GM18519 (cell line): ENCODE measurements around the gene RARS1.

Experiments
- ATAC-seq: cut with Tn5 transposase; IDR thresholded peaks from one replicate; pipeline ENCODE4 v1.9.1; 2021; ENCODE audit warnings: mild to moderate bottlenecking, moderate library complexity; ENCODE audit not compliant: unreplicated experiment, low FRiP score

RARS1 gene

DNA sequence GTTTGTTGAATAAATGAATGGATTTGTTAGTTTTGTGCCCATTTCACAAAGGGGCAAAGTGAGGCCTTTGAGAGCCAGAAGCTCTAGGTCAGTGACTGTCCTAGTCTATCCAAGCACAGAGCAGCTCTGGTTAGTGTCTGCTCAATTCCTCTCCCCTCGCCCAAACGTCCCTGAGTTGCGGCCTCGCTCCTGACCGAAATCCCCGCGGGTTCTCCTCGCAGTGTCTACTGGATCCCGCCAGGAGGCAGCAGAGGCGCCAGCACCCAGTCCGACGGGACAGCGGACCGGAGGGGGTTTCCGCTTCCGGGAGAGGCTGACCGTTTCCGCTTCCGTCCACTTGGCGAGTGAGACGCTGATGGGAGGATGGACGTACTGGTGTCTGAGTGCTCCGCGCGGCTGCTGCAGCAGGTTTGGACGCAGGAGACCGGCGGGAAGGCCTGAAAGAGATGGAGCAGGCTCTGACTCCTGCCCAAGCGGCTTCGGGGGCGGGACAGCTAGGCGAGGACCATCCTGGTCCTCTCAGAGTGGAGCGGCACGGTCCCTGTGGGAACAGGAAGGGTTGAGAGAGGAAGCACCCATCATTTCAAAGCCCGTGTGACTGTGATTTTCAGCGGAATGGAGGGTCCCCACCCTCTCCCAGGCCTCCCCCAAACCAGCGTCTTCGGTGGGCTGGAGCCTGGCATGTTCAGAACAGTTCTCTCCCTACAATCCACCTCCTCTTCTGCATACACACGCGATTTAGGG, at the start of gene RARS1:
TSS of gene RARS1 (plus strand) at position 336 of the 744 bp plus-strand sequence. CDS start at position 364, 28 bp downstream.
- ATAC-seq, result peak; percentile 71

- no peak for ATAC-seq
Observed at GRCh38 chr5:168438349-168438748, 47.9 kb upstream of the RARS1 start.

GRCh38 chr5:168443533-168443932, 42.7 kb upstream of the RARS1 start:
- ATAC-seq, result no peak

- ATAC-seq, result no peak
Observed at GRCh38 chr5:168443950-168444700, 42.1 kb upstream of the RARS1 start.

GRCh38 chr5:168446983-168447619, 39.2 kb upstream of the RARS1 start:
- ATAC-seq, result no peak

GRCh38 chr5:168447808-168448207, 38.5 kb upstream of the RARS1 start:
- no peak for ATAC-seq

- no peak for ATAC-seq
Observed at GRCh38 chr5:168449166-168449565, 37.1 kb upstream of the RARS1 start.

GRCh38 chr5:168451565-168451964, 34.7 kb upstream of the RARS1 start:
- ATAC-seq, result no peak

GRCh38 chr5:168455201-168455600, 31.1 kb upstream of the RARS1 start:
- ATAC-seq, result no peak

DNA sequence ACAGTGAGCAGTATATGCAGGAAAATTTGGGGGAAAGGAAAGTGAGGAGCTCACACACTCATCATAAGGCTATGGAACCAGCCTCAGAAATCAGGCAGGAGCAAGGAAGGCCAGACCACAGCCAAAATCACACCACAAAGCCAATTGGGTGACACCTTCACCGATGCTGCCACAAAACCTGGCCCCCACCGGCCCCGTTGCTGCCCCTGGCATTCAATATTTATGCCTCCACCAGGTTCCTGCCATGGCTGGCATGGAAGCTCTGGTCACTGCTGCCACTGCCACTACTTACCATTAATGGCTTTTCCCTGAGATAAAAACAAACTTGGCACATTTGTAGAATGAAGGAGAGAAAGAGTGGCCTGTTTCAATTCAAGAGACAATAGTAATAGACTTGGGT, 28.7 kb upstream of the RARS1 start:
- no peak for ATAC-seq

GRCh38 chr5:168460606-168461005, 25.7 kb upstream of the RARS1 start:
- no peak for ATAC-seq

- no peak for ATAC-seq
Observed at GRCh38 chr5:168463081-168463480, 23.2 kb upstream of the RARS1 start.

DNA sequence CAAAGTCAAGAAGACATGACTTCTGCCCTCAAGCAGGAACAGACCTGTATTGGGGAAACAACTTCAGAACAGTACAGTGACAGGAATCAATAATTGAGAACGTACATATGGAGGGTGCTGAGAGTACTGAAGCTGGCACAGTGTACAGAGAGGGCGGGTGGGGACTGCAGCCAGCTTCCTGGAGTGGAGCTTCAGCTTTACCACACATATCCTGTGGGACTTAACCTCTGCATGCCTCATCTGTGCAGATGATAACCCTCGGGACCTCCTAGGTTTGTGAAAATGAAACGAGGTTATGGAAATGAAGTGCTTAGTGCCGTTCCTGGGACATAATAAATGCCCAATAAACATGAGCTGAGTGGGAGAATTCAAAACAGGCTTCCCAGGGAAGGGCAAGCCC, 22.1 kb upstream of the RARS1 start:
- no peak for ATAC-seq

- no peak for ATAC-seq
Observed at GRCh38 chr5:168464641-168465040, 21.6 kb upstream of the RARS1 start.

- ATAC-seq, result no peak
Observed at GRCh38 chr5:168467755-168468330, 18.4 kb upstream of the RARS1 start.

- ATAC-seq, result no peak
Observed at GRCh38 chr5:168468836-168469235, 17.4 kb upstream of the RARS1 start.

DNA sequence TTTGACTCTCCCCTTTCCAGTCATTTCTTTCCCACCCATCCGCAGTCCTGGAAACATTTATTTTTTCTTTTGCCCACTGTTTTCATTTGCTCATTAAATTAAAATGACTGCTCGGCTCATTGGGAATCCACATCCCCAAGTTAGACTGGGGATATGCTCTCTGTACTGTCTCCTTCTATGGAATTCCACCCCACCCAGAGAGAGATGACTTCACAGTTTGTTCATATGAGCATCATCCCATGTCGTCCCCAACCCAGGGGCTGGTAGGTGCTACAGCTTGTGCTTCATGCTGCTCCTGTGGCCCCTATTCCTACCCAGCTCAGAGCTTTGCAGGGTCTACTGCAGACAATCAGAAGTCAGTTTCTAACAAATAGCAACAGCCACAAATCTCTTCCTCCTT, 16.5 kb upstream of the RARS1 start:
- no peak for ATAC-seq

DNA sequence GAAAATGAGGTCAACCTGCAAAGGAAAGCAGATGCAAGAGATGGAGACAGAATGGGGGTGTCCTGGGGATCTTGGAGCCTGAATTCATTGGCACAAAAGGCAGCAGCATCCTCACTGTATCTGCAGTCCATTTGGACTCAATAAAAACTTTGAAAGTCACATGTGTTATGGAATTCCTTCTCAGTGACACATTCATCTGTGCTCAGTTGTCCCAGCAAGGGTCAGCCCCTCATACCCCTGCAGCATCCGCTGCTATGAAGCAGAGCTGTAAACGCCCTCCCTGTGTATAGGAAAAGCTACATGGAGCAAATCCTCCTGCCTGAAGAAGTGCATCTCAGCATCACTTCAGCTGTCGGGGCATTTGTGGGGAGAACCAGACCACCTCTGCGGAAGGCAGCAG, 14.5 kb upstream of the RARS1 start:
- no peak for ATAC-seq

DNA sequence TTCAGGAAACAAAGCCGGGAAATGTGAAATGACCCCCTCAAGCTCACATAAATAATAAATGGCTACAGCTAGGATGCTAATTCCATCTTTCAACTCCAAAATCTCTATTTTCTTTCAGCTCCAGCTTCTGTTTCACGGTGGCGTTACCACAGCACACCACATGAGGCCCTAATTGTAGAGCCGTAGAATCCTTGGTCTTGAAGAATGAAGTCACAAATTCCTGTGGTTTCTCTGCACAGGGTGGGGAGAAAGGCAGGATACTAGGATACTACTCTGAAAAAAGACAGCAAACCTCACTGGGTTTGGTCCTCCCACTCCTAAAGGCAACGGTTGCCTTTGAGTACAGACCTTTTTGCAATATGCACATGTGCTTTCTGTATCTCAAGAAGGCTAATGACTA, 13.9 kb upstream of the RARS1 start:
- no peak for ATAC-seq

DNA sequence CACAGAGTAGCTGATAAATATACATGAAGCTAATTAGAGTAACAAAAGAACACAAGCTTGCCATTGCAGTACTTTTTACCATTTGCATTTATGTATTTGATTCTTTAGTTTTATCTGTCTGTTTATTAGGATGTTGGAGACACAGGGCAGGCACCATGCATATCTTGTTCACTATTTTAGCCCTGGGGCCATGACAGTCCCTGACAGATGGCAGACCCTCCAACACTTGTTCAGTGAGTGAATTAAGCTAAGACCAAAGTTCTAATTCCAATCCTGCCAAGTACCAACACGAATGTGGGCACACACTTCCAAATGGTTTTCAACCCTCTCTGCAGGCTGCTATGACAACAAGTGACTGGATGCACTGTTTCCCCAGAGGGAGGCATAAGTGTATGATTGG, 12.0 kb upstream of the RARS1 start:
- no peak for ATAC-seq

DNA sequence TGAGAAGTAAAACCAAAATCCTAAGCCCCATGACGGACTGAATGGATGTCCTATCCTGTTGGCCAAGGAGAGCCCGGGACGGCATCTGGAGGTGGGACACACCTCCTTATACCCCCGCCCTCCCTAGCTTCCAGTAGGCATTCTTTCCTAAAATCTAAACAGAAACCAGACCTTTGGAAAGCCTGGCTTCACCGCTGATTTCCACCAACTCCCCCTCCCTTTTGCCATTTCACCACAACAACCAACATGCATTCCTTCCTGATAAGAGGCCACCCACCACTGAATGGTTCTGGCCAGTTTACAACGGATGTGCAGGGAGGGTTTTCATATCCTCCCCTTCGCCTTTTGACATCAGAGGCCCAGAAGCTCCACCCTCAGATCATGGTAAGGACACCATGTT, 9.2 kb upstream of the RARS1 start:
- no peak for ATAC-seq
